ENCODE results near the gene NDEL1. TPM values are rescaled to one million over a fixed set of nuclear protein-coding genes. Genes with fewer than 3 reads are reported as not detected.

The NDEL1 gene
- total RNA-seq, 1 experiment from 2014 or later = 38.4 TPM

DNA sequence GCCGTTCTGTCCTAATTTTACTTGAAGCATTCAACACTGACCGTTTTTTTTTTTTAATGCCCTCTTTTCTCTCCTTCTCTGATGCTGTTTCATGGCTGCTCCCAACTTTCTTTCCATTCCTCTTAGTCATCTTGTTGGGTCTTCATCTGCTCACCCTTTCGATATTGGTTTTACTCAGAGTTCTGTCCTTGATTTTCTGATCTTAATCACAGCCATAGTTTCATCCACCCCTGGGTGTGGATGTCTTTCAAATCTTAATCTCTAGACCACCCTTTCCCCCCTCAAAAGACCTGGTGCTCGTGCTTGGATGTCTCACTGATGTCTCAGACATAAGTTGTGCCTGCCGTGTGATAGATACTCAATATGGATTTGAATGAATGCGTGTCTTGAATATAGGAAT is 22.4 kb downstream of the NDEL1 start:
- no peak overlapping the region for H3K4me3 Mint-ChIP-seq
- no peak overlapping the region for H2BK120ac ChIP-seq (ENCODE audit: low read depth, low read length, poor library complexity, severe bottlenecking)
- no peak overlapping the region for H2BK5ac ChIP-seq (ENCODE audit: insufficient read length, low read length)
- H2BK20ac ChIP-seq (ENCODE audit: low read depth, low read length, poor library complexity, severe bottlenecking) = no peak overlapping the region
- no peak overlapping the region for H4K91ac ChIP-seq (ENCODE audit: insufficient read length, low read depth, low read length)
- peak overlapping the region in 2 of 3 experiments; percentile 3 to 8; a peak in 1 of 7 replicates for H3K27ac Mint-ChIP-seq
- no CpG with 5 or more reads among the region's 6 CpGs for WGBS (ENCODE audit: extremely low coverage, insufficient read length, low lambda C conversion rate)
- no peaks in the 10 kb centered on the region for H3K9me3 ChIP-seq (ENCODE audit: control insufficient read depth, low read depth, low read length)
- H3K9ac ChIP-seq (ENCODE audit: extremely low read depth, insufficient read length, low read length) = no peak overlapping the region
- no peak overlapping the region for H3K4ac ChIP-seq (ENCODE audit: low read depth, low read length)
- H3K4me2 ChIP-seq (ENCODE audit: insufficient read depth, insufficient read length, low read length) = no peak overlapping the region
- no peak for DNase-seq
- no peak overlapping the region for H3T11ph ChIP-seq (ENCODE audit: low read length)
- H4K5ac ChIP-seq (ENCODE audit: insufficient read length, low read depth, low read length) = no peak overlapping the region
- H3K23me2 ChIP-seq (ENCODE audit: insufficient read length, low read depth, low read length, poor library complexity, severe bottlenecking) = no peaks in the 10 kb centered on the region
- no peaks in the 10 kb centered on the region for H3K27me3 ChIP-seq (ENCODE audit: insufficient read depth, low read length)
- H3K56ac ChIP-seq (ENCODE audit: insufficient read length, low read depth, low read length) = no peak overlapping the region
- no peaks in the 10 kb centered on the region for H3K4me1 ChIP-seq (ENCODE audit: insufficient read depth, low read length)
- H4K20me1 ChIP-seq (ENCODE audit: control insufficient read depth, insufficient read depth, insufficient read length) = no peaks in the 10 kb centered on the region
- H3K14ac ChIP-seq (ENCODE audit: insufficient read depth, low read length) = no peak overlapping the region
- peaks cover 7 to 65% (median 42%) of the 10 kb centered on the region in 3 experiments; a peak in 6 of 7 replicates for H3K36me3 Mint-ChIP-seq (ENCODE audit: insufficient read depth in 1 of 3, low read depth in 3 of 3)
- no peaks in the 10 kb centered on the region for H3K4me1 Mint-ChIP-seq
- H2BK15ac ChIP-seq (ENCODE audit: low read depth, low read length) = no peak overlapping the region
- H3K79me2 ChIP-seq (ENCODE audit: insufficient read depth, low read length) = no peaks in the 10 kb centered on the region
- TF ChIP-seq, protein P1, sequence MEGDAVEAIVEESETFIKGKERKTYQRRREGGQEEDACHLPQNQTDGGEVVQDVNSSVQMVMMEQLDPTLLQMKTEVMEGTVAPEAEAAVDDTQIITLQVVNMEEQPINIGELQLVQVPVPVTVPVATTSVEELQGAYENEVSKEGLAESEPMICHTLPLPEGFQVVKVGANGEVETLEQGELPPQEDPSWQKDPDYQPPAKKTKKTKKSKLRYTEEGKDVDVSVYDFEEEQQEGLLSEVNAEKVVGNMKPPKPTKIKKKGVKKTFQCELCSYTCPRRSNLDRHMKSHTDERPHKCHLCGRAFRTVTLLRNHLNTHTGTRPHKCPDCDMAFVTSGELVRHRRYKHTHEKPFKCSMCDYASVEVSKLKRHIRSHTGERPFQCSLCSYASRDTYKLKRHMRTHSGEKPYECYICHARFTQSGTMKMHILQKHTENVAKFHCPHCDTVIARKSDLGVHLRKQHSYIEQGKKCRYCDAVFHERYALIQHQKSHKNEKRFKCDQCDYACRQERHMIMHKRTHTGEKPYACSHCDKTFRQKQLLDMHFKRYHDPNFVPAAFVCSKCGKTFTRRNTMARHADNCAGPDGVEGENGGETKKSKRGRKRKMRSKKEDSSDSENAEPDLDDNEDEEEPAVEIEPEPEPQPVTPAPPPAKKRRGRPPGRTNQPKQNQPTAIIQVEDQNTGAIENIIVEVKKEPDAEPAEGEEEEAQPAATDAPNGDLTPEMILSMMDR (conservative IDR thresholded peaks at IDR 0.05) = no peak
- no peak overlapping the region for H2BK12ac ChIP-seq (ENCODE audit: insufficient read length, low read depth, low read length)
- no peak overlapping the region for H2AFZ ChIP-seq (ENCODE audit: low read length)
- no peak overlapping the region for H4K8ac ChIP-seq (replicated peaks; ENCODE audit: insufficient read length, low read depth, low read length)
- no peak overlapping the region for H3K23ac ChIP-seq (ENCODE audit: insufficient read length, low read depth, low read length)
- H3K27ac ChIP-seq (ENCODE audit: insufficient read length, low read depth, low read length) = no peak overlapping the region
- H3K18ac ChIP-seq (ENCODE audit: insufficient read length, low read depth, low read length) = no peak overlapping the region
- H3K9me3 Mint-ChIP-seq = no peaks in the 10 kb centered on the region
- H3K79me1 ChIP-seq (ENCODE audit: insufficient read depth, low read depth, low read length, poor library complexity, severe bottlenecking) = no peaks in the 10 kb centered on the region
- H2AK5ac ChIP-seq (ENCODE audit: insufficient read length, low read length) = no peak overlapping the region
- no peaks in the 10 kb centered on the region for H3K27me3 Mint-ChIP-seq (ENCODE audit: low read depth)

All from H9 (cell line).